HEK293T (cell line): ENCODE data around the gene VAV2.

ENCODE experiments used
- CTCF ChIA-PET: fragments of 350-600 bp; formaldehyde crosslinking; extraction: SDS; loops from one replicate; lab custom pipeline; 2021; ENCODE audit warnings: antibody characterized with exemption, inconsistent platforms; lab: Yijun Ruan, JAX
- POLR2A ChIA-PET: fragments of 350-600 bp; formaldehyde crosslinking; extraction: SDS; loops from one replicate; lab custom pipeline; 2020; ENCODE audit warnings: antibody characterized with exemption, inconsistent platforms; lab: Yijun Ruan, JAX
- DNase-seq: peaks from one replicate; pipeline ENCODE4 v3.0.0; 2012; ENCODE audit warnings: mixed read lengths; ENCODE audit errors: extremely low spot score
- ARNT ChIP-seq: fragments of 450-650 bp; IDR thresholded peaks from 2 replicates; pipeline ENCODE4 v1.6.1; 2017; ENCODE audit warnings: mild to moderate bottlenecking
- BHLHE40 ChIP-seq: fragments of 450-650 bp; IDR thresholded peaks from 2 replicates; pipeline ENCODE4 v1.6.1; 2016; ENCODE audit warnings: mild to moderate bottlenecking, moderate library complexity, borderline replicate concordance
- CTBP1 ChIP-seq: fragments of 450-650 bp; IDR thresholded peaks from 2 replicates; pipeline ENCODE4 v1.6.1; 2016; ENCODE audit warnings: borderline replicate concordance
- ELF4 ChIP-seq: fragments of 450-650 bp; IDR thresholded peaks from 2 replicates; pipeline ENCODE4 v1.6.1; 2017; ENCODE audit warnings: antibody characterized with exemption
- FOXA1 ChIP-seq: fragments of 450-650 bp; IDR thresholded peaks from 2 replicates; pipeline ENCODE4 v1.6.1; 2016; ENCODE audit warnings: mild to moderate bottlenecking
- FOXK2 ChIP-seq: fragments of 450-650 bp; IDR thresholded peaks from 2 replicates; pipeline ENCODE4 v1.6.1; 2016; ENCODE audit warnings: mild to moderate bottlenecking
- FOXM1 ChIP-seq: fragments of 450-650 bp; IDR thresholded peaks from 2 replicates; pipeline ENCODE4 v1.6.1; 2017; ENCODE audit warnings: mild to moderate bottlenecking, borderline replicate concordance
- HDGF ChIP-seq: fragments of 450-650 bp; IDR thresholded peaks from 2 replicates; pipeline ENCODE4 v1.6.1; 2017; ENCODE audit warnings: antibody characterized with exemption, borderline replicate concordance
- L3MBTL2 ChIP-seq: fragments of 450-650 bp; conservative IDR thresholded peaks from 2 replicates; pipeline ENCODE4 v1.6.1; 2016; ENCODE audit warnings: mild to moderate bottlenecking
- LEF1 ChIP-seq: fragments of 450-650 bp; IDR thresholded peaks from 2 replicates; pipeline ENCODE4 v1.6.1; 2017; ENCODE audit warnings: mild to moderate bottlenecking, borderline replicate concordance
- NFRKB ChIP-seq: fragments of 450-650 bp; IDR thresholded peaks from 2 replicates; pipeline ENCODE4 v1.6.1; 2016; ENCODE audit warnings: mild to moderate bottlenecking, moderate library complexity
- SP1 ChIP-seq: fragments of 450-650 bp; IDR thresholded peaks from 2 replicates; pipeline ENCODE4 v1.6.1; 2017
- SUZ12 ChIP-seq: fragments of 450-650 bp; IDR thresholded peaks from 2 replicates; pipeline ENCODE4 v1.6.1; 2016; ENCODE audit warnings: mild to moderate bottlenecking
- TARDBP ChIP-seq: fragments of 450-650 bp; IDR thresholded peaks from 2 replicates; pipeline ENCODE4 v1.6.1; 2016
- ZNF384 ChIP-seq: fragments of 450-650 bp; IDR thresholded peaks from 2 replicates; pipeline ENCODE4 v1.6.1; 2016
- TF ChIP-seq, protein P1 (sequence below): fragments of 450-650 bp; IDR thresholded peaks from 2 replicates; pipeline ENCODE4 v1.6.1; 2016

The VAV2 gene

GRCh38 chr9:133987946-133988665 is 4.0 kb downstream of the VAV2 start:
- ChIA-PET CTCF (interaction anchor here (0.5 kb wide), 1 partner anchor 140 kb away, joined by 5 read pairs; no protein-coding TSS in a partner anchor), POLR2A (no interaction called here)
- TF ChIP-seq SP1 (no peak), L3MBTL2 (no peak), ZNF384 (no peak), LEF1 (no peak), ELF4 (no peak), HDGF (no peak), CTBP1 (no peak), FOXK2 (no peak), SUZ12 (no peak), ARNT (no peak)
- DNase-seq, result no peak

DNA sequence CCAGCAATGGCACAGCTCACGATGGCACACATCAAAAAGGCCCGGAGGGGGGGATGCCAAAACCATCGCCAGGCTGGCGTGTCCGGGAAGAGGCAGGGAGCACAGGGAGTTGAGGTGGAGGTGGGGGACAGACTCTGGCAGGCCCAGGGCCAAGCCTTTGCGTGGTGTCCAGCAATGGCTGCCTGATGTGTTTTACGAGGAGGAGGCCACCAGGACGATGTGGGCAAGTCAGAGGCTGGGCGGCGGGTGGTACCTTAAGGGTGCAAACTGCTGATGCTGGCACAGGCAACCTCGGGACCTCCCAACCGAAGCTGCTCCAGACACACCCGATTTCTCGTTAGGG is 4.7 kb downstream of the VAV2 start:
- ChIA-PET CTCF (no interaction called here), POLR2A (no interaction called here)
- DNase-seq, result no peak
- no peak for TF ChIP-seq FOXA1
- TF ChIP-seq BHLHE40, result no peak
- TF ChIP-seq, protein P1, sequence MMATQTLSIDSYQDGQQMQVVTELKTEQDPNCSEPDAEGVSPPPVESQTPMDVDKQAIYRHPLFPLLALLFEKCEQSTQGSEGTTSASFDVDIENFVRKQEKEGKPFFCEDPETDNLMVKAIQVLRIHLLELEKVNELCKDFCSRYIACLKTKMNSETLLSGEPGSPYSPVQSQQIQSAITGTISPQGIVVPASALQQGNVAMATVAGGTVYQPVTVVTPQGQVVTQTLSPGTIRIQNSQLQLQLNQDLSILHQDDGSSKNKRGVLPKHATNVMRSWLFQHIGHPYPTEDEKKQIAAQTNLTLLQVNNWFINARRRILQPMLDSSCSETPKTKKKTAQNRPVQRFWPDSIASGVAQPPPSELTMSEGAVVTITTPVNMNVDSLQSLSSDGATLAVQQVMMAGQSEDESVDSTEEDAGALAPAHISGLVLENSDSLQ, result no peak
- TF ChIP-seq NFRKB, result no peak

- DNase-seq, result no peak
- TF ChIP-seq ARNT (no peak), SUZ12 (no peak), HDGF (no peak), ZNF384 (no peak), L3MBTL2 (no peak), NFRKB (no peak), FOXA1 (no peak), BHLHE40 (no peak), FOXK2 (no peak), ELF4 (no peak), CTBP1 (no peak), TARDBP (no peak), SP1 (no peak), FOXM1 (no peak), LEF1 (no peak)
- TF ChIP-seq, protein P1, result no peak
- ChIA-PET CTCF (no interaction called here), POLR2A (no interaction called here)
Observed at GRCh38 chr9:133986774-133987445, 5.2 kb downstream of the VAV2 start.

GRCh38 chr9:133986061-133986460 is 6.1 kb downstream of the VAV2 start:
- DNase-seq, result no peak
- TF ChIP-seq TARDBP, result no peak
- no peak for TF ChIP-seq FOXM1
- TF ChIP-seq SUZ12, result no peak
- TF ChIP-seq, protein P1, result no peak
- no peak for TF ChIP-seq ARNT
- TF ChIP-seq FOXA1, result no peak
- TF ChIP-seq BHLHE40, result no peak
- TF ChIP-seq FOXK2, result no peak
- TF ChIP-seq CTBP1, result no peak
- no peak for TF ChIP-seq HDGF
- TF ChIP-seq SP1, result no peak
- no peak for TF ChIP-seq LEF1
- ChIA-PET CTCF (no interaction called here), POLR2A (no interaction called here)

GRCh38 chr9:133982971-133983720 is 9.0 kb downstream of the VAV2 start:
- TF ChIP-seq SP1 (no peak), FOXM1 (no peak), ELF4 (no peak), TARDBP (no peak), ZNF384 (no peak), BHLHE40 (no peak), LEF1 (no peak)
- CTCF ChIA-PET, result no interaction called here
- DNase-seq, result no peak
- POLR2A ChIA-PET, result no interaction called here
